Endodermal cell (in vitro differentiated cells): ENCODE results near the gene CNTN6. TPM values are rescaled to one million over a fixed set of nuclear protein-coding genes. Genes with fewer than 3 reads are reported as not detected.

Experiments
- DNase-seq: peaks from one replicate; pipeline ENCODE4 v3.0.0-alpha.2; 2017
- H3K27ac ChIP-seq: 2 replicates; pipeline ENCODE4 v1.5.1; 2013; ENCODE audit warnings: mild to moderate bottlenecking, low read depth, low read length, moderate library complexity
- H3K27me3 ChIP-seq: 2 replicates; pipeline ENCODE4 v1.6.1; 2013; ENCODE audit warnings: mild to moderate bottlenecking, low read length, moderate library complexity; ENCODE audit not compliant: insufficient read depth, control insufficient read depth, poor library complexity, severe bottlenecking
- H3K36me3 ChIP-seq: 2 replicates; pipeline ENCODE4 v1.7.0; 2013; ENCODE audit warnings: mild to moderate bottlenecking, low read length, moderate library complexity; ENCODE audit not compliant: control insufficient read depth, insufficient read depth
- H3K4me1 ChIP-seq: one replicate; pipeline ENCODE4 v1.7.0; 2013; ENCODE audit warnings: low read length; ENCODE audit not compliant: control insufficient read depth, insufficient read depth
- H3K4me3 ChIP-seq: 2 replicates; pipeline ENCODE4 v1.5.1; 2013; ENCODE audit warnings: mild to moderate bottlenecking, low read length, moderate library complexity
- H3K9ac ChIP-seq: 2 replicates; pipeline ENCODE4 v1.6.1; 2013; ENCODE audit warnings: mild to moderate bottlenecking, low read length, moderate library complexity; ENCODE audit not compliant: poor library complexity, severe bottlenecking; ENCODE audit errors: extremely low read depth
- H3K9me3 ChIP-seq: 2 replicates; pipeline ENCODE4 v1.6.1; 2013; ENCODE audit warnings: mild to moderate bottlenecking, low read length, moderate library complexity; ENCODE audit not compliant: control insufficient read depth
- H3K27ac Mint-ChIP-seq: 2 replicates; pipeline ENCODE4 v1.8.0; 2020; ENCODE audit warnings: mixed read lengths
- H3K27me3 Mint-ChIP-seq: 2 replicates; pipeline ENCODE4 v1.8.0; 2021; ENCODE audit warnings: mild to moderate bottlenecking, mixed read lengths; ENCODE audit not compliant: insufficient read depth
- H3K36me3 Mint-ChIP-seq: 2 replicates; pipeline ENCODE4 v1.8.0; 2020; ENCODE audit warnings: low read depth, mixed read lengths
- H3K4me1 Mint-ChIP-seq: 2 replicates; pipeline ENCODE4 v1.8.0; 2020; ENCODE audit warnings: mixed read lengths
- H3K4me3 Mint-ChIP-seq: 2 replicates; pipeline ENCODE4 v1.8.0; 2020; ENCODE audit warnings: mild to moderate bottlenecking, moderate library complexity, mixed read lengths
- H3K9me3 Mint-ChIP-seq: 2 replicates; pipeline ENCODE4 v1.8.0; 2020; ENCODE audit warnings: mild to moderate bottlenecking, mixed read lengths
- CTCF ChIP-seq: fragments of 200-600 bp; sonication (generic); conservative IDR thresholded peaks from 2 replicates; pipeline ENCODE4 v1.5.0; 2021; ENCODE audit warnings: antibody characterized with exemption, mild to moderate bottlenecking
- WGBS, 2 experiments: methylation state at CpG; one replicate each; pipeline versions ENCODE4 v1.1.5 to v1.1.7; 2013; ENCODE audit warnings: missing lambda C conversion rate in 2 of 2, mixed read lengths in 1 of 2; ENCODE audit not compliant: insufficient coverage in 1 of 2, insufficient read length in 1 of 2; 5-methylcytosine and 5-hydroxymethylcytosine counted together
- total RNA-seq, 2 donors: library from RNA; stranded (reverse); fragmentation: NEBNext Ultra II Directional in 1 of 2; extraction: Animal tissue kit (Norgen Biotek cat#: 25700) in 1 of 2; gene quantifications; 2 replicates in 1 of 2; 3 replicates in 1 of 2; pipeline ENCODE4 v1.2.1, GENCODE V29; 2021

CNTN6 gene
- total RNA-seq, 2 donors from 2014 or later = 0.31 to 0.51 TPM

GRCh38 chr3:1172644-1173043 is 79.8 kb downstream of the CNTN6 start:
- peaks cover 14% of the 10 kb centered on the region for H3K4me1 Mint-ChIP-seq
- no peak overlapping the region for H3K4me3 Mint-ChIP-seq
- no peaks in the 10 kb centered on the region for H3K27me3 Mint-ChIP-seq
- DNase-seq = no peak
- H3K9me3 Mint-ChIP-seq = no peaks in the 10 kb centered on the region
- no peak overlapping the region for H3K27ac ChIP-seq
- no peaks in the 10 kb centered on the region for H3K4me1 ChIP-seq
- H3K36me3 Mint-ChIP-seq = no peaks in the 10 kb centered on the region
- WGBS, 2 experiments = 77 to 100% methylated on average over 1 to 2 of the region's 2 CpGs
- H3K36me3 ChIP-seq = no peaks in the 10 kb centered on the region
- H3K27ac Mint-ChIP-seq = no peak overlapping the region
- peaks cover 8% of the 10 kb centered on the region for H3K9me3 ChIP-seq
- no peak overlapping the region for H3K9ac ChIP-seq
- TF ChIP-seq CTCF = no peak
- H3K27me3 ChIP-seq = no peaks in the 10 kb centered on the region
- H3K4me3 ChIP-seq = no peak overlapping the region

GRCh38 chr3:1179146-1179545 is 86.3 kb downstream of the CNTN6 start:
- no peak for DNase-seq
- Mint-ChIP-seq H3K4me3 (no peak overlapping the region), H3K27ac (no peak overlapping the region), H3K9me3 (peaks cover 5% of the 10 kb centered on the region), H3K27me3 (no peaks in the 10 kb centered on the region), H3K4me1 (peaks cover 5% of the 10 kb centered on the region), H3K36me3 (no peaks in the 10 kb centered on the region)
- Histone ChIP-seq H3K27me3 (no peaks in the 10 kb centered on the region), H3K9ac (no peak overlapping the region), H3K27ac (no peak overlapping the region), H3K36me3 (no peaks in the 10 kb centered on the region), H3K4me1 (no peaks in the 10 kb centered on the region), H3K9me3 (peaks cover 24% of the 10 kb centered on the region), H3K4me3 (no peak overlapping the region)
- TF ChIP-seq CTCF = no peak
- 62 to 67% methylated on average over 2 to 6 of the region's 6 CpGs for WGBS, 2 experiments

- H3K27ac Mint-ChIP-seq = no peak overlapping the region
- no peak for TF ChIP-seq CTCF
- peaks cover 20% of the 10 kb centered on the region for H3K9me3 ChIP-seq
- no peaks in the 10 kb centered on the region for H3K36me3 Mint-ChIP-seq
- no peak for DNase-seq
- no peak overlapping the region for H3K4me3 ChIP-seq
- H3K4me1 ChIP-seq = no peaks in the 10 kb centered on the region
- H3K4me3 Mint-ChIP-seq = no peak overlapping the region
- peaks cover under 1% of the 10 kb centered on the region for H3K9me3 Mint-ChIP-seq
- no peaks in the 10 kb centered on the region for H3K27me3 ChIP-seq
- H3K9ac ChIP-seq = no peak overlapping the region
- H3K27ac ChIP-seq = no peak overlapping the region
- peaks cover 7% of the 10 kb centered on the region for H3K4me1 Mint-ChIP-seq
- H3K27me3 Mint-ChIP-seq = no peaks in the 10 kb centered on the region
- no peaks in the 10 kb centered on the region for H3K36me3 ChIP-seq
- 74 to 91% methylated on average over 3 to 4 of the region's 4 CpGs for WGBS, 2 experiments
Observed at GRCh38 chr3:1183320-1184048, 90.7 kb downstream of the CNTN6 start.
